ENCODE measurements around the gene CTSZ. TPM values are rescaled to one million over a fixed set of nuclear protein-coding genes. Genes with fewer than 3 reads are reported as not detected.

CTSZ gene
- total RNA-seq, 1 donor from 2014 or later: 387 TPM

Other genes with a start within 250 kb of the CTSZ start
- under 0.01 and 0.65 TPM in 2 replicates for gene GNAS-AS1, start 156.4 kb downstream of the CTSZ start, total RNA-seq
- gene GNAS, start 154.5 kb downstream of the CTSZ start, total RNA-seq: 297 and 1,165 TPM in 2 replicates
- 48.4 and 107 TPM in 2 replicates for gene NELFCD, start 26.0 kb downstream of the CTSZ start, total RNA-seq
- gene TUBB1, start 12.2 kb upstream of the CTSZ start, total RNA-seq: not detected in 2 replicates
- 22.2 and 24.7 TPM in 2 replicates for gene ATP5F1E, start 25.1 kb upstream of the CTSZ start, total RNA-seq
- gene PRELID3B, start 35.5 kb upstream of the CTSZ start, total RNA-seq: 86.5 and 133 TPM in 2 replicates
- not detected in 2 replicates for gene ZNF831, start 156.6 kb upstream of the CTSZ start, total RNA-seq

All from renal cortical epithelial cell (primary cell).